ENCODE data around the gene KDM3B.

DNA sequence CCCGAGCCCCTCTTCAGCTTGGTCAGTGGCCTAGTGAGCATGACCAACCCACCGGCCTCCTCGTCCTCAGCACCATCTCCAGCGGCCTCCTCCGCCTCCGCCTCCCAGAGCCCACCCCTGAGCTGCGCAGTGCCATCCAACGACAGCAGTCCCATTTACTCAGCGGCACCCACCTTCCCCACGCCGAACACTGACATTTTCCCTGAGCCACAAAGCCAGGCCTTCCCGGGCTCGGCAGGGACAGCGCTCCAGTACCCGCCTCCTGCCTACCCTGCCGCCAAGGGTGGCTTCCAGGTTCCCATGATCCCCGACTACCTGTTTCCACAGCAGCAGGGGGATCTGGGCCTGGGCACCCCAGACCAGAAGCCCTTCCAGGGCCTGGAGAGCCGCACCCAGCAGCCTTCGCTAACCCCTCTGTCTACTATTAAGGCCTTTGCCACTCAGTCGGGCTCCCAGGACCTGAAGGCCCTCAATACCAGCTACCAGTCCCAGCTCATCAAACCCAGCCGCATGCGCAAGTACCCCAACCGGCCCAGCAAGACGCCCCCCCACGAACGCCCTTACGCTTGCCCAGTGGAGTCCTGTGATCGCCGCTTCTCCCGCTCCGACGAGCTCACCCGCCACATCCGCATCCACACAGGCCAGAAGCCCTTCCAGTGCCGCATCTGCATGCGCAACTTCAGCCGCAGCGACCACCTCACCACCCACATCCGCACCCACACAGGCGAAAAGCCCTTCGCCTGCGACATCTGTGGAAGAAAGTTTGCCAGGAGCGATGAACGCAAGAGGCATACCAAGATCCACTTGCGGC, 114.6 kb downstream of the KDM3B start:
- TF ChIP-seq ARNTL (CRISPR knock-in tag; IDR thresholded peaks at IDR 0.05; ENCODE audit: borderline replicate concordance, low read depth) = no peak
- TF ChIP-seq ZNF565 (CRISPR knock-in tag; conservative IDR thresholded peaks at IDR 0.05; ENCODE audit: low read depth) = no peak
- no peak for TF ChIP-seq PATZ1 (CRISPR knock-in tag; IDR thresholded peaks at IDR 0.05; ENCODE audit: borderline replicate concordance)
- TF ChIP-seq ZFP30 (CRISPR knock-in tag; IDR thresholded peaks at IDR 0.05) = no peak
- no peak for TF ChIP-seq CSDC2 (CRISPR knock-in tag; IDR thresholded peaks at IDR 0.05)
- no peak for TF ChIP-seq RARB (CRISPR knock-in tag; IDR thresholded peaks at IDR 0.05)
- no peak for TF ChIP-seq ZFP3 (CRISPR knock-in tag; IDR thresholded peaks at IDR 0.05)
- TF ChIP-seq ZNF70 (CRISPR knock-in tag; IDR thresholded peaks at IDR 0.05) = no peak
- no peak for TF ChIP-seq BACH2 (CRISPR knock-in tag; IDR thresholded peaks at IDR 0.05; ENCODE audit: borderline replicate concordance)
- no peak for TF ChIP-seq ZC3H10 (CRISPR knock-in tag; IDR thresholded peaks at IDR 0.05)

Measured in SK-N-SH treated with all-trans-retinoic acid at 6 μM for 48 hours (cell line).